Endothelial cell of umbilical vein (primary cell): ENCODE measurements around the gene LMF2. TPM values are rescaled to one million over a fixed set of nuclear protein-coding genes. Genes with fewer than 3 reads are reported as not detected.

ENCODE experiments used
- BruUV-seq: library from RNA; stranded (reverse); fragments of 400-500 nt; replicated peaks from 2 replicates; lab custom pipeline; 2021; lab: Mats Ljungman, UMichigan
- CTCF ChIA-PET: fragments of 300-600, 350-600 bp; sonication (Branson Sonifier 250); formaldehyde crosslinking; loops from one replicate; lab custom pipeline; 2021; ENCODE audit warnings: antibody characterized with exemption, inconsistent platforms; lab: Charles Lee
- POLR2A ChIA-PET: fragments of 300-600, 350-600 bp; sonication (Branson Sonifier 250); formaldehyde crosslinking; loops from one replicate; lab custom pipeline; 2021; ENCODE audit warnings: antibody characterized with exemption, inconsistent platforms; lab: Charles Lee
- DNase-seq: peaks from one replicate; pipeline ENCODE4 v3.0.0-alpha.2; 2011; ENCODE audit warnings: low read depth, low spot score
- FAIRE-seq: peaks from 2 replicates; lab custom pipeline; 2011; peaks lifted over from hg19 to GRCh38; lab: Jason Lieb, UNC
- H2AFZ ChIP-seq: 2 replicates; pipeline ENCODE4 v1.6.0; 2012; ENCODE audit warnings: low read depth, low read length, control low read depth, inconsistent platforms
- H3K27ac ChIP-seq: 2 replicates; pipeline ENCODE4 v1.5.1; 2011; ENCODE audit warnings: low read depth, mild to moderate bottlenecking, control low read depth, low read length, moderate library complexity; ENCODE audit not compliant: insufficient read depth
- H3K27me3 ChIP-seq, 2 experiments: 2 replicates each; pipeline versions ENCODE4 v1.6.0 to v1.6.1; 2011; ENCODE audit warnings: low read length in 2 of 2, mixed read lengths in 1 of 2; ENCODE audit not compliant: control insufficient read depth in 2 of 2, insufficient read depth in 2 of 2
- H3K36me3 ChIP-seq, 2 experiments: 2 replicates in 1 of 2; 3 replicates in 1 of 2; pipeline ENCODE4 v1.5.1; 2011; ENCODE audit warnings: low read length in 2 of 2, mild to moderate bottlenecking in 1 of 2, moderate library complexity in 1 of 2; ENCODE audit not compliant: control insufficient read depth in 2 of 2, insufficient read depth in 2 of 2; ENCODE audit errors: extremely low read depth in 1 of 2
- H3K4me1 ChIP-seq: 3 replicates; pipeline ENCODE4 v1.5.1; 2011; ENCODE audit warnings: mild to moderate bottlenecking, low read length; ENCODE audit not compliant: control insufficient read depth, insufficient read depth; ENCODE audit errors: extremely low read depth
- H3K4me2 ChIP-seq: 2 replicates; pipeline ENCODE4 v1.6.1; 2011; ENCODE audit warnings: low read length, control low read depth, mixed read lengths; ENCODE audit not compliant: insufficient read depth
- H3K4me3 ChIP-seq, 3 experiments: fragments of 200-600 bp in 1 of 3; sonication (generic), shearing (Covaris generic) in 1 of 3; replicated peaks in 1 of 3; 2 replicates each; pipeline ENCODE4 v1.5.1; 2011 to 2016; ENCODE audit warnings: control low read depth in 3 of 3, low read length in 3 of 3, mild to moderate bottlenecking in 2 of 3, inconsistent platforms in 1 of 3, low read depth in 1 of 3, moderate library complexity in 1 of 3; ENCODE audit not compliant: insufficient read depth in 1 of 3
- H3K79me2 ChIP-seq: 2 replicates; pipeline ENCODE4 v1.6.0; 2012; ENCODE audit warnings: low read length, inconsistent platforms; ENCODE audit not compliant: control insufficient read depth, insufficient read depth
- H3K9ac ChIP-seq: replicated peaks from 2 replicates; pipeline ENCODE3; 2011; ENCODE audit warnings: low read length, control low read depth; ENCODE audit not compliant: insufficient read depth; ENCODE audit errors: extremely low read depth
- H3K9me1 ChIP-seq: replicated peaks from 3 replicates; pipeline ENCODE4 v1.6.0; 2011; ENCODE audit warnings: mild to moderate bottlenecking, low read length; ENCODE audit not compliant: control insufficient read depth, insufficient read depth; ENCODE audit errors: extremely low read depth
- H3K9me3 ChIP-seq: replicated peaks from 2 replicates; pipeline ENCODE4 v1.5.1; 2012; ENCODE audit warnings: low read length, inconsistent platforms; ENCODE audit not compliant: control insufficient read depth, insufficient read depth
- H4K20me1 ChIP-seq: replicated peaks from 2 replicates; pipeline ENCODE3; 2011; ENCODE audit warnings: mild to moderate bottlenecking, low read length; ENCODE audit not compliant: control insufficient read depth, insufficient read depth; ENCODE audit errors: extremely low read depth
- CTCF ChIP-seq, 2 donors: IDR thresholded peaks; 1 replicate in 1 of 2; 2 replicates in 1 of 2; pipeline ENCODE4 v1.5.1; 2011; ENCODE audit warnings: low read length in 2 of 2, mild to moderate bottlenecking in 2 of 2, moderate library complexity in 2 of 2, control low read depth in 1 of 2, inconsistent platforms in 1 of 2, low read depth in 1 of 2; ENCODE audit not compliant: insufficient read depth in 1 of 2; ENCODE audit errors: extremely low read depth in 1 of 2
- EZH2 ChIP-seq: IDR thresholded peaks from 2 replicates; pipeline ENCODE4 v1.6.1; 2012; ENCODE audit warnings: borderline replicate concordance, low read depth, mild to moderate bottlenecking, moderate library complexity, low read length, inconsistent platforms; ENCODE audit not compliant: severe bottlenecking
- FOS ChIP-seq: IDR thresholded peaks from 2 replicates; pipeline ENCODE4 v1.6.1; 2011; ENCODE audit warnings: mild to moderate bottlenecking, low read length, moderate library complexity, borderline replicate concordance; ENCODE audit not compliant: insufficient read depth
- GATA2 ChIP-seq: IDR thresholded peaks from 2 replicates; pipeline ENCODE4 v1.7.0; 2011; ENCODE audit warnings: low read depth, mild to moderate bottlenecking, moderate library complexity, mixed read lengths, low read length; ENCODE audit not compliant: insufficient read length, insufficient read depth
- JUN ChIP-seq: IDR thresholded peaks from 2 replicates; pipeline ENCODE4 v1.6.1; 2011; ENCODE audit warnings: borderline replicate concordance, low read depth; ENCODE audit not compliant: insufficient read length, insufficient read depth
- MAX ChIP-seq: IDR thresholded peaks from 2 replicates; pipeline ENCODE4 v1.6.1; 2011; ENCODE audit not compliant: insufficient read depth, insufficient read length
- MYC ChIP-seq: IDR thresholded peaks from one replicate; pipeline ENCODE4 v1.6.1; 2011; ENCODE audit warnings: mild to moderate bottlenecking, low read depth, low read length
- POLR2A ChIP-seq: IDR thresholded peaks from 2 replicates; pipeline ENCODE4 v1.6.1; 2012; ENCODE audit warnings: low read depth, mild to moderate bottlenecking, control low read depth, low read length
- POLR2AphosphoS5 ChIP-seq: IDR thresholded peaks from 2 replicates; pipeline ENCODE4 v1.6.1; 2012; ENCODE audit warnings: low read depth, mild to moderate bottlenecking, control low read depth, low read length, moderate library complexity; ENCODE audit not compliant: insufficient read depth
- dilution Hi-C: fragments of 300-500 bp; cut with MboI; formaldehyde crosslinking; loops from one replicate; pipeline ENCODE4 v1.15.0; 2019; ENCODE audit warnings: low sequenced_read_pairs; ENCODE audit not compliant: extremely low pct_ligation_motif_present
- intact Hi-C: fragments of 100-400 bp; cut with micrococcal nuclease; formaldehyde crosslinking; loops from one replicate; pipeline ENCODE4 v1.10.0; 2022
- polyA plus RNA-seq, 4 experiments: library from polyadenylated mRNA; depleted of rRNA in 3 of 4; stranded (reverse) in 3 of 4; unstranded in 1 of 4; fragments of >200 nt; gene quantifications; 2 replicates each; pipeline versions ENCODE4 v1.2.1 to v1.2.3, GENCODE V29; 2011 to 2012; ENCODE audit warnings: missing spikeins in 1 of 4
- total RNA-seq: library from RNA; stranded (reverse); gene quantifications from 2 replicates; pipeline ENCODE4 v1.2.3, GENCODE V29; 2021

Gene LMF2
- total and polyA plus RNA-seq, 2 donors (not counting 3 experiments of a cell fraction or from before 2014, with no cell fraction given), result 89.7 to 112 TPM

GRCh38 chr22:50488886-50489285 lies 18.6 kb downstream of the LMF2 start:
- POLR2A ChIA-PET, result no interaction called here
- CTCF ChIA-PET, result no interaction called here
- dilution Hi-C loops, result no loop called here

More at GRCh38 chr22:50488886-50489285, 18.6 kb downstream of the LMF2 start:
- Histone ChIP-seq H3K36me3 (no peaks in the 10 kb centered on the region), H3K79me2 (no peaks in the 10 kb centered on the region), H3K4me1 (no peaks in the 10 kb centered on the region), H3K4me3 (no peak overlapping the region), H3K9ac (no peak overlapping the region), H4K20me1 (no peaks in the 10 kb centered on the region), H3K9me3 (no peaks in the 10 kb centered on the region), H2AFZ (no peak overlapping the region), H3K27ac (no peak overlapping the region), H3K9me1 (no peaks in the 10 kb centered on the region), H3K4me2 (no peak overlapping the region), H3K27me3 (no peaks in the 10 kb centered on the region)
- DNase-seq, result no peak
- intact Hi-C loops, result no loop called here
- no peak for FAIRE-seq
- BruUV-seq, result no TSS peak
- TF ChIP-seq CTCF (IDR thresholded peaks at IDR 0.05; ENCODE audit: extremely low read depth in 1 of 2, insufficient read depth in 1 of 2, low read depth in 1 of 2, low read length in 2 of 2), result no peak
- TF ChIP-seq JUN, result no peak
- no peak for TF ChIP-seq MYC
- TF ChIP-seq FOS, result no peak
- no peak for TF ChIP-seq EZH2
- TF ChIP-seq POLR2AphosphoS5, result no peak
- no peak for TF ChIP-seq MAX
- TF ChIP-seq GATA2, result no peak
- TF ChIP-seq POLR2A, result no peak
